ENCODE measurements around the gene HNRNPUL2. TPM values are rescaled to one million over a fixed set of nuclear protein-coding genes. Genes with fewer than 3 reads are reported as not detected.

The HNRNPUL2 gene
- total RNA-seq, 2 experiments from 2014 or later, result 8.3 to 59.2 TPM

GRCh38 chr11:62671608-62672389 is 55.5 kb downstream of the HNRNPUL2 start, which contains the start of the genes LBHD1 and UQCC3:
Gene LBHD1, minus strand, starts transcription at chr11:62672267. Its CDS starts 2,236 bp downstream, at chr11:62670031.
Gene UQCC3, plus strand, starts transcription at chr11:62671673. Its CDS starts 73 bp downstream, at chr11:62671746.
- peaks cover 51% of the 10 kb centered on the region; the same call in 1 of the 2 replicates for H3K79me2 ChIP-seq (ENCODE audit: insufficient read depth, low read depth, low read length)
- TF ChIP-seq CTCF (conservative IDR thresholded peaks at IDR 0.05; ENCODE audit: low read length), result no peak
- no peak for TF ChIP-seq EZH2phosphoT487 (IDR thresholded peaks at IDR 0.05; ENCODE audit: borderline replicate concordance, low read depth, low read length)
- BruUV-seq (replicated peaks), result TSS peak; percentile 64
- DNase-seq (ENCODE audit: low spot score), result peak; percentile 86
- peak within 1 kb of the TSS; percentile 85 for H3K4me2 ChIP-seq (ENCODE audit: low read length)
- peak within 1 kb of the TSS; percentile 73 for H3K27ac ChIP-seq (ENCODE audit: low read depth, low read length, poor library complexity, severe bottlenecking)
- CTCF ChIA-PET (ENCODE audit: unreplicated experiment), result interaction anchor here (0.6 kb wide), 1 partner anchor 247 kb away, joined by 3 read pairs; no protein-coding TSS in a partner anchor
- intact Hi-C loops (cut with micrococcal nuclease; ENCODE audit: unreplicated experiment), result loop anchor here (5.0 kb wide), 2 partner anchors 56 to 101 kb away; partner anchors contain the start of genes HNRNPUL2, TAF6L and TTC9C
- no peaks in the 10 kb centered on the region for H3K9me3 ChIP-seq (ENCODE audit: low read length)
- H2AFZ ChIP-seq (ENCODE audit: low read length), result peak within 1 kb of the TSS; percentile 67
- H3K36me3 ChIP-seq (ENCODE audit: insufficient read depth, low read length), result peaks cover 57% of the 10 kb centered on the region
- POLR2A ChIA-PET, result interaction anchor here (0.5 to 2.5 kb wide), 13 partner anchors 9 to 202 kb away, joined by 3 to 13 read pairs (median 5); partner anchors contain the start of genes B3GAT3, BSCL2, GNG3 and HNRNPUL2
- peak within 1 kb of the TSS; percentile 81 for H3K4me3 ChIP-seq (ENCODE audit: low read depth, low read length, poor library complexity, severe bottlenecking)
- H4K20me1 ChIP-seq (ENCODE audit: insufficient read depth, low read length), result peaks cover 6% of the 10 kb centered on the region; the same call in 1 of the 2 replicates
- H3K4me1 ChIP-seq (ENCODE audit: insufficient read depth, low read length, poor library complexity, severe bottlenecking), result peaks cover 56% of the 10 kb centered on the region
- H3K9me2 ChIP-seq (ENCODE audit: insufficient read depth, low read length), result no peaks in the 10 kb centered on the region

DNA sequence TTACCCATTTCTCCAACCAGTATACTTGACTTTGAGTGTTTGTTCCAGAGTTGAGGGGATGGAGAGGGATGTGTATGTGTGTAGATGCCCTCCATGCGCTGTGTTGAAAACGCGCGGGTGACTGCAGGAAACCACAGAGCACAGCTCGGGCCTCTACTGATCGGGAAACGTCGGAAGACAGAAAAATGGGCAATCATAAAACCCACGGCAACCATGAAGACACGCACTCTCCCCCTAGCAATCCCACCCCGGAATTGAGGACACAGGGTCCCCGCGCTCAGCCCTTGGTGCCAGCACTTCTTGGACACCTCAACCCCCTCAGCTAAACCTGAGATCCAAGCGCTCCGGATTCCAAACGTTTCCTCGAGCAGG is 56.0 kb downstream of the HNRNPUL2 start:
- peak overlapping the region; percentile 81 for H3K4me3 ChIP-seq (ENCODE audit: low read depth, low read length, poor library complexity, severe bottlenecking)
- no peaks in the 10 kb centered on the region for H3K9me3 ChIP-seq (ENCODE audit: low read length)
- H3K9me2 ChIP-seq (ENCODE audit: insufficient read depth, low read length), result no peaks in the 10 kb centered on the region
- peak overlapping the region; percentile 85 for H3K4me2 ChIP-seq (ENCODE audit: low read length)
- peak overlapping the region; percentile 67 for H2AFZ ChIP-seq (ENCODE audit: low read length)
- BruUV-seq (replicated peaks), result no TSS peak
- POLR2A ChIA-PET, result interaction anchor here (0.9 to 2.5 kb wide), 11 partner anchors 8 to 184 kb away, joined by 3 to 13 read pairs (median 5); partner anchors contain the start of genes B3GAT3, BSCL2, GNG3 and MTA2
- peaks cover 59% of the 10 kb centered on the region for H3K4me1 ChIP-seq (ENCODE audit: insufficient read depth, low read length, poor library complexity, severe bottlenecking)
- no peak for TF ChIP-seq CTCF (conservative IDR thresholded peaks at IDR 0.05; ENCODE audit: low read length)
- TF ChIP-seq EZH2phosphoT487 (IDR thresholded peaks at IDR 0.05; ENCODE audit: borderline replicate concordance, low read depth, low read length), result no peak
- peak overlapping the region; percentile 73 for H3K27ac ChIP-seq (ENCODE audit: low read depth, low read length, poor library complexity, severe bottlenecking)
- H4K20me1 ChIP-seq (ENCODE audit: insufficient read depth, low read length), result peaks cover 6% of the 10 kb centered on the region; the same call in 1 of the 2 replicates
- H3K36me3 ChIP-seq (ENCODE audit: insufficient read depth, low read length), result peaks cover 58% of the 10 kb centered on the region
- CTCF ChIA-PET (ENCODE audit: unreplicated experiment), result interaction anchor here (0.6 kb wide), 1 partner anchor 246 kb away, joined by 3 read pairs; no protein-coding TSS in a partner anchor
- intact Hi-C loops (cut with micrococcal nuclease; ENCODE audit: unreplicated experiment), result loop anchor here (5.0 kb wide), 2 partner anchors 56 to 101 kb away; partner anchors contain the start of genes HNRNPUL2, TAF6L and TTC9C
- DNase-seq (ENCODE audit: low spot score), result no peak
- peaks cover 57% of the 10 kb centered on the region; the same call in 1 of the 2 replicates for H3K79me2 ChIP-seq (ENCODE audit: insufficient read depth, low read depth, low read length)
